C4-2B (cell line): ENCODE data around the gene TSPAN4.

Experiments
- ZFX ChIP-seq: fragments of 450-650 bp; IDR thresholded peaks from 2 replicates; pipeline ENCODE4 v1.6.1; 2017
- TF ChIP-seq, protein P1 (sequence below): fragments of 450-650 bp; conservative IDR thresholded peaks from 2 replicates; pipeline ENCODE4 v1.5.1; 2017; ENCODE audit warnings: mild to moderate bottlenecking

DNA sequence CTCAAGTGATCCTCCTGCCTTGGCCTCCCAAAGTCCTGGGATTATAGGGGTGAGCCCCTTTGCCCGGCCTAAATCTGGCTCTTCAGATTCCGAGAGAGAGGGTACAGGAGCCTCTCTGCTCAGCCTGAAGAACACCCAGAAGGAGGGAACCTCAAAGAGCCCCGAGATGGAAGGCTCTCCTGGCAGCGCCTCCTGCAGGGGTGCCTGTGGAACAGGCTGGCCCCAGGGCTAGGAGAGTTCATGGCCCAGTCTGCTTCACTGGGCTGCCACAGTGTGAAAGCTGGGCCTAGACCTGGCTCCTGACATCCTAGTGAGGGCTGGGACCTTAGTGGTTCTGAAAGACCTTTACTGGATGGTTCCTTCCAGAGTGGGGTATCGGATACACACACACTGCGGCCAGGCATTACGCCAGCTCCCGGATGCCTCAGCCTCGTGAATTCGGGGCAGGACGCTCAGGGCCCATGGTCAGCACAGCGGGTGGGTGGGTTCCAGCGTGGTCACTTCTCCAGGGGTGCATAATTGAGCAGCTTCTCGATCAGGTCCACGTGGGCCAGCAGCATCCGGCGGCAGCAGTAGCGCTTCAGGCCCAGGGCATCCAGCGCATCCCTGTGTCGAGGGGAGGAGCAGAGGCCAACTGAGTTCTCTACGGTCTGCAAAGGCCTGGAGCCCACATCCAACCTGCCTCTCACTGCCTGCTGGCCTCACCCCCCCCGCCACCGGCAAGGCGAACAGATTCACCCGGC is 2.6 kb upstream of the TSPAN4 start:
- TF ChIP-seq, protein P1, sequence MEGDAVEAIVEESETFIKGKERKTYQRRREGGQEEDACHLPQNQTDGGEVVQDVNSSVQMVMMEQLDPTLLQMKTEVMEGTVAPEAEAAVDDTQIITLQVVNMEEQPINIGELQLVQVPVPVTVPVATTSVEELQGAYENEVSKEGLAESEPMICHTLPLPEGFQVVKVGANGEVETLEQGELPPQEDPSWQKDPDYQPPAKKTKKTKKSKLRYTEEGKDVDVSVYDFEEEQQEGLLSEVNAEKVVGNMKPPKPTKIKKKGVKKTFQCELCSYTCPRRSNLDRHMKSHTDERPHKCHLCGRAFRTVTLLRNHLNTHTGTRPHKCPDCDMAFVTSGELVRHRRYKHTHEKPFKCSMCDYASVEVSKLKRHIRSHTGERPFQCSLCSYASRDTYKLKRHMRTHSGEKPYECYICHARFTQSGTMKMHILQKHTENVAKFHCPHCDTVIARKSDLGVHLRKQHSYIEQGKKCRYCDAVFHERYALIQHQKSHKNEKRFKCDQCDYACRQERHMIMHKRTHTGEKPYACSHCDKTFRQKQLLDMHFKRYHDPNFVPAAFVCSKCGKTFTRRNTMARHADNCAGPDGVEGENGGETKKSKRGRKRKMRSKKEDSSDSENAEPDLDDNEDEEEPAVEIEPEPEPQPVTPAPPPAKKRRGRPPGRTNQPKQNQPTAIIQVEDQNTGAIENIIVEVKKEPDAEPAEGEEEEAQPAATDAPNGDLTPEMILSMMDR = no peak; the same call in 1 of the 2 replicates
- no peak for TF ChIP-seq ZFX
